HG02759 (cell line): Measurements from ENCODE around the gene SIPA1L3.

ENCODE experiments used
- ATAC-seq: cut with Tn5 transposase; IDR thresholded peaks from one replicate; pipeline ENCODE4 v1.9.1; 2021; ENCODE audit warnings: mild to moderate bottlenecking, moderate library complexity; ENCODE audit not compliant: unreplicated experiment

The SIPA1L3 gene

DNA sequence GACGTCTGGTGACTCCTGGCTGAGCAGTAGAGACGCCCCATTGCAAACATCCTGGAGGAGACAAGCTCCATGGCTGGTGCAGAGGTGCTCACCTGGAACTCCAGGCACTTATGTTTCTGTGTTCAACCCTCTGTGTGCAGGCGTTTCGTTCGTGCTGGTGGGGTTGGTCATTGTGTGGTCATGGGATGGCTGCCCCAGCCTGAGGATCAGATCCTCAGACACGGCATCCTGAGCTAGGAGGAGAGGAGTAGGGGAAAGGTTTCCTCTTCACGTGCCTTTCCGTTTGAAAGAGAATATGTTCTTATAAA lies 87.8 kb downstream of the SIPA1L3 start:
- ATAC-seq: no peak

DNA sequence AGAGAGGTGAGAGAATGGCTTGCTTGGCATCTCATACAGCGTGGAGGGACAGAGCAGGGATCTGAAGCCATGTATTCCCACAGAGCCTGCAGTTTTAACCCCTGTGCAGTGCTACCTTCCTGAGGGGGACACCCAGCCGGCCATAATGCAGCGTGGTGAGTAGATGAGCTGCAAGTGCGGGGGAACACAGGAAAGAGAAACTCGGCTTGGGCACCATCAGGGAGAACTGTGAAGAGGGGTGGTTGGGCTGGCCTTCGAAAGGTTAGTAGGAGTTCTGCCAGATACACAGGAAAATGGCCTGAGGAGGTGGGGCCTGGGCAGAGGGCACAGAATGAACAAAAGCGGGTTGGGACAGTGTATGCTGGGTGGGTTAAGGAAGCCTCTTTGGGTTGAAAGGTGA lies 88.3 kb downstream of the SIPA1L3 start:
- ATAC-seq: no peak

DNA sequence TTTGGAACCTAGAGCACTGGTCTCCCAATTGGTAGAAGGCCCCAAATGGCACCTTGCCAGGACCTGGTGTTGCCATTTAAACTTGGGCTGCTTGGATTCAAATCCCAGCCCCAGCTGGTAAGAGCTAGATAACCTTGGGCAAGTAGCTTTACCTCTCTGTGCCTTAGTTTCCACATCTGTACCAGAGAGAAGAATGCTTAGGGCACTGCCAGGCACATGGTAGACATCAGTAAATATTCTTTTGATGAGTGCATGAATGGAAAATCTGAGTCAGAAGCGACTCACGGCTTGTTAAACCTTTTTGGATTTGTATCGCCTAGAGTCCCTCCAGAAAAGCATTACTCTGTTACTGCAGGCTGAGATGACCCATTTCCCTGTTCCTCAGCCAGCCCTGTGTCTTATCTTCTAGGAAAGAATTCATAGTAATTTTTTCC lies 90.9 kb downstream of the SIPA1L3 start:
- no peak for ATAC-seq

DNA sequence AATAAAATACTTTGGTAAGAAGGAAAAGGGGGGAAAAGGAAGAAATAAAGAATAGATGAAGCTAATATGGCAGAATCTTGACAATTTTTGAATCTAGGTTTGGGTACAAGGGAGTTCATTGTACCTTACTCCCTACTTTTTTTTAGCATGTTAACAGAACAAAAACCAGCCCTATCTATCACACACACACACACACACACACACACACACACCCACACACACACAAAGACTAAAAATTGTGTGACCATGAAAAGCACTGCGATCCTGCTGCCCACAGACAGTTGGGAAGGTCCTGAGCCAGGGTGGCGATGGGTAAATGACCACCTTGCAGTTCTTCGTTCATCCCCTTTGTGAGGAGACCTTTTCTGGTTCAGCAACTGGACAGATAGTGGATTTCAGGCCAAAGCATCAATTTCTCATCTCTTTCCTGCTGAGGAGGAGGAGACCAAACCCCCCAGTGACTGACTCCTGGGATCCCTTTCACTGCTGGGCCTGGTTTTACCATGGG lies 91.8 kb downstream of the SIPA1L3 start:
- ATAC-seq: no peak

DNA sequence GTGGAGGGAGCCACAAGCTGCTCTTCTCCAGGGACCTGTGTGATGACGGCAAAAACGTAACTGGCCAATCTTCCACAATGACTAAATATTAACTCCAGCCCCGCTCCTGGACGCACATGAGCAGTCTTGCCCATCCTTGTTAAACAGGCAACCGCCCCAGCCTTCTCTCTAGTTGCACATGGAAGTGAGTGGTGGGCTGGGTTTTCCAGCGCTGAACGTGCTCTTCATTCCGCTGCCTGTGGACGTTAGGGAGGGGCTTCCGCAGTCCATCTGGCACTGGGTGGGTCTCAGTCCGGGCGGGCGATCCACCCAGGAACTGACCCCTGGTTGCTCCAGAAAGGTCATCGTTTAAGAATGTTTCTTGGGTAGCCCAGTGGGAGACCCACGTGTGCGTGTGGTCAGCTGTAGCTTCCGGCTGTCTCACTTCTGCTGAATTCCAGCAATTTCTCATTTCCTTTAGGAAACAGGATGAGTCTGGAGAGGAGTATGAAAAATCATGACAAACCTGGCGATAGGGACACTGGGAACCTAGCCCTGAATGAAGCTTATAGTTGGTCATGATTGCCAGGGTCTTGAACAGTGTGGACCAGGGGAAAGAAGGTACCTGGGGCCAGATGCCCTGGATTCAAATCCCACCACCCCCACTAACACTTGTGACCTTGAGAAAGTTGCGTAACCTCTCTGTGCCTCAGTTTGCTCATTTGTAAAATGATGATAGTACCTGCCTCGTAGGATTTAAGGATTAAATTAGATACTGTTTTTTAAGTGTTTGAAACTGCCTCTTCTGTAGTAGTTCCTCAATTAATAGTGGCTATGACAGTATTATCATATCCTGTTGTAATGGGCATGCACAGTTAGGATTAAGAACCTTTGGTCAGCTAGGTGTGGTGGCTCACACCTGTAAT lies 92.6 kb downstream of the SIPA1L3 start:
- ATAC-seq: no peak

DNA sequence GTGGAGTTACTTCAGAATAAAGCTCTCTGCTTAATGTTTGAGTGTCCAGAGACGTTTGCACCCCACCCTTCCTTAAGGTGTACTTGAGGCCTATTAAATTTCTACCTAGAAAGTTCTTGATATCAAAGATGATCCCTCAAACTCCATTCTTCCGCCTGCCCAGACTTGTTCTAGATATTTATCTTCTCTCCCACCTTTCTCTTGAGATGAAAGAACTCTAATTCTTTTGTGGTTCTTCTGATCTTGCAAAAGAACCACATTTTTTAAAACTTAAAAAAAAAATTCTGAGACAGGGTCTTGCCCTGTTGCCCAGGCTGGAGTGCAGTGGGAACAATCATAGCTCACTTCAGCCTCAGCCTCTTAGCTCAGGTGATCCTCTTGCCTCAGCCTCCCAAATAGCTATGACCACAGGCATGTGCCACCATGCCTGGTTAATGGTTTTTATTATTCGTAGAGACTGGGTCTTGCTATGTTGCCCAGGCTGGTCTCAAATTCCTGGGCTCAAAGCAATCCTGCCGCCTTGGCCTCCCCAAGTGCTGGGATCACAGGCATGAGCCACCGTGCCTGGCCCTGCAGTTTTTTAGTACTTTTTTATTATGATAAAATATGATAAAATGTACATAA lies 94.3 kb downstream of the SIPA1L3 start:
- ATAC-seq: no peak

DNA sequence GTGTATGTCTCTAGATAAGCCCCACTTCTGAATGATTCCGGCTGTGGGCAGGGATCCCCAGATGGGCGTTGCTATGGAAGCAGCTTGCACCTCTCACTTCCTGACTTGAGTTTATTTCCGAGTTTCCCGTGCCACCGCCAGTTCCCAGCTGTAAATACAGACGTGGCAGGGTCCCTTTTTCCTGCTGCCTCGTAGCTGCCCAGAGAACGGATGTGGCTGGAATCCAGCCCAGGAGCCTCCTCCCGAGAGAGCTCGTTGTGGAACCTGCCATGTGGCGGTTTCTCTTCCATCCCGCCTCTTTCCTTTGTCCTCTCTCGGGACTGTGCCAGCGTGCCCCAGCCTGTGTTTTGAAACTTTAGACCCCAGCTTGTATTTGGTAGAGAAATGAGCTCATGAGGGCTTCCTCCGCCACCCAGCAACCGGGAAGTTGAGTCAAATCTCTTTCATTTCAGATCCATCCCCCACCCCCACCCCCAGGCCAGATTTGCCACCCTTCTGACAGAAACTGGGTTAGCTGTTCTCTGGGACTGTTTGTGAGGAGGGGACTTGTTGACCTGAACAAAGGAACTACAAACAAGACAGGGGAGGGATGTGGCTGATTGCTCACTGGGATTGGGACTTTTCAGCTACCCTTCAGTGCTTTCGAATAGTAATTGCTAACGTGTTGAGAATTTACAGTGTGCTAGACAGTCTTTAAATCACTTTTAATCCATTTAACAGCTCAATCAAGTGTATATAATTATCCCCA lies 96.6 kb downstream of the SIPA1L3 start:
- ATAC-seq: no peak

DNA sequence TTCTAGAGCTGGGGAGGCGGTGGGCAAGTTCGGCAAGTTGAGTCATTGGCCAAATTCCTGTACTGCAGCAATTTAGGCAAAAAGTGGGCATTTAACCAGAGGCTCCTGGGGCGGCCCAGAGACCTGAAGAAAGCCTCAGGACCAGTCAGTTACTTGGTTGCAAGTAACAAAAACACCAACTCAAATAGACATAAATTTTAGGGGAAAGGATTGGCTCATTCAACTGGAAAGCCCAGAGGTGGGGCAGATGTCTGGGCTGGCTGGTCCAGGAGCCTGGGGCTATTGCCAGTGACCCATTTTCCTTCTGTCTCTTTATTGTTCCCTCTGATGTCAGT lies 97.1 kb downstream of the SIPA1L3 start:
- ATAC-seq: peak; percentile 6

DNA sequence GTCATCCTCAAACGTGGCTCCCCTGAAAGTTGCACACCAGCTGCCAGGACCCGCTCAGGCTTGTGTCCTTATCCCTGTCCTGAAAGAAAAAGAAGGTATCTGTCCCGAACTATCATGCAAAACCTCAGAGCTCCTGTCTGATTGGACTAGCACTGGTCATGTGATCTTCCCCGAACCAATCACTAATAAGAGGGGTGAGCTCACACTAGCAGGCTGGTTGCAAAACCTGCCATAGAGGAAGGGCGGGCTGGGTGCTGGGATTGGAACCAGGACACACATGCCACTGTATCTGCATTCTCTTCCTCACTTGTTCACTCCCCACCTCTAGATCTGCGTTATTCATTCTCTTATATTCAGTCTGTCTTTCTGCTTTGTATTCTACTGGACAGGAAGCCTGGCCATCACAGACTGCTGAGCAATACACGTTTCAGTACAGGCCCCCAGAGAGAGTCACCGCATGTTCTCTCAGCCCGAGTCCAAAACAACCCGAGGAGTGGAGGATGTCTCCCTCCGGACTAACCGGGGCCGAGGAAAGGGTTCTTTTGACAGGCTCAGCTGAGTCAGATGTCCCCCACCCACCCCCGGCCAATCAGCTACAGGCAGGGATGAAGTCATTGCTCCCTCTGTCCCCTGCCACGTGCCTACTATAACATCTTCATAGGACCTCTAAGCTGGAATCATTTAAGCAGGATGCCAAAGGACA lies 97.7 kb downstream of the SIPA1L3 start:
- peak; percentile 69 for ATAC-seq

DNA sequence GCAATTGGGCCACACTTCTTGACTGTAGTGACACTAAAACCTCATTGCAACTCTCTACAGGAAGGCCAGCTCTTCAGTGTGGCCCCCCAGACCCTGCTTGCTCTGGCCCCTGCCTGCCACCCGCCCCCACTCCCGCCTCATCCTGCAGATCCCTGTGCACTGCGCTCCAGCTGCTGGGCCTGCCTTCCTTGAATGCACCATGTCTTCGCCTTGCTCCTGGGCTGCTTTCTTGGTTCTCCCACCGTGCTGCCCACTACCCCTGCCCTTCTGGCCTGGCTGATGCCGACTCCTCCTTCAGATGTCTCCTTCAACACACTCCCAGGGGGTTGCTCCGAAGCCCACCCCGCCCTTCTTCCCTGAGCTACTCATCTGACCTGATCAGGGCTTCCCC lies 98.2 kb downstream of the SIPA1L3 start:
- ATAC-seq: no peak

DNA sequence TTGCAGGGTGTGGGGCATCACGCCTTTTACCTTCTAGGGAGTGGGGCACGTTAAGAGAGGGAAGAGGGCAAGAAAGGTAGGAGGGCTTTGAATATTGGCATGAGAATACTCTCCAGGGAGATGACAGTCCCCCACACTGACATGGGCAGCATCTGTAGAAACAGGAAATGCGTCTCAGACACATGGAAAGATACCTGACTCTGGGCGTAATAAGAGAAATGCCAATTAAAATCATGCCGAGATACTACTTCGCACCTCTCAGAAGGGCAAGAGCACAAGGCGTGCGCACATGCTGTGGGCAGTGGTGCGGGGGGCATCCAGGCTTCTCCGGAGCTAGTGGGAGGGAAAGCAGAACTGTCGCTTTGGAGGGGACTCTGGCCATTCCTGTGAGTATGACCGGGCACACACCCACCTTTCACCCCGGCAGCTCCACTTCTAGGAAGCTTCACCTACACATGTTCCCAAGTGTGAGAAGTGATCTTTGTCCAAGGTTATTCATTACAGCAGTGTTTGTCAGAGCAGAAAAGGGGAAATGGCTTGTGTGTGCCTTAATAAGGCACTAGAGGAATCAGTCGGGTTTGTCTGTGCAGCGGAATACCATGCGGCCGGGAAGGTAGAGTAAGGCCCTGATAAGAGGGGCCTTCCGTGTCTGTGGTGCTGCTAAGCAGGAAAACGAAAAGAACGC lies 99.5 kb downstream of the SIPA1L3 start:
- no peak for ATAC-seq

DNA sequence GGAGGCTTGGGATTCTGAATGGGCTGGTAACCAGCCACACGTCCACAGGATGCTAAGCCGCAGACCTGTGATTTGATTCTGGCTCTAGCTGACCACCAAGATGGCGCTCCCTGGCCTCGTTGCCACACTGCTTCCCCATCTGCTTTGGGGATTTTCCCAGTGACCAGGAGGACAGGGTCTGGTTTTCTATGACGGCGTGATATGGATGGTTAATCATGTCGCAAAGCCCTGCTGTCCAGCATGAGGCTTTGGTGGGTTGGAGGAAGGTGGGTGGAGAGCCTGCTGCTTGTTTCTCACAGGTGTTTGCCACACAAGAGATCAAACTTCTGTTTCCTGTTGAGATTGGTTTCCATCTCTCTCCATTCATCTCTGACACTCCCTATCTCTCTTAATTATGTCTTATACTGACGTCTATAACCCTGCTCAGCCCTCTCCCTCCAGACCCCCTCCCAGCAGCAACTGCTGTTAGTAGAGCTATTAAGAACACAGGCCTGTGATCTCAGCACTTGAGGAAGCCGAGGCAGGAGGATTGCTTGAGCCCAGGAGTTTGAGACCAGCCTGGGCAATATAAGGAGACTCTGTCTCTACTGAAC lies 102.7 kb downstream of the SIPA1L3 start:
- no peak for ATAC-seq

DNA sequence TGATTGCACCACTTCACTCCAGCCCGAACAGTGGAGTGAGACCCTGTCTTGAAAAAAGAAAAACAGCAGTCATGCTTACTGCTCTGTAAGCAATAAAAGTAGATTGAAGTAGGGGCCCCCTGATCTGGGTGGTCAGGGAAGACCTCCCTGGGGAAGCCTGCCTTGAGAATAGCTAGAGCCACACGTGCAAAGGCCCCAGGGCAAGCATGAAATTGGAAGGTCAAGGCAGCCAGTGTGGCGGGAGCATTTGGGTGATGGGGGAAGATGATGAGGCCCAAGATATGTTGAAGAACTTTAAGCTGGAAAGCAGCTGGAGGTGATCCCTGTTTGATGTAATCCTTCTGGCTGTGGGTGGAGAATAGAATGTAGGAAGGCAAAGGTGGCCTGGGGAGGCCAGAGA lies 104.4 kb downstream of the SIPA1L3 start:
- no peak for ATAC-seq

DNA sequence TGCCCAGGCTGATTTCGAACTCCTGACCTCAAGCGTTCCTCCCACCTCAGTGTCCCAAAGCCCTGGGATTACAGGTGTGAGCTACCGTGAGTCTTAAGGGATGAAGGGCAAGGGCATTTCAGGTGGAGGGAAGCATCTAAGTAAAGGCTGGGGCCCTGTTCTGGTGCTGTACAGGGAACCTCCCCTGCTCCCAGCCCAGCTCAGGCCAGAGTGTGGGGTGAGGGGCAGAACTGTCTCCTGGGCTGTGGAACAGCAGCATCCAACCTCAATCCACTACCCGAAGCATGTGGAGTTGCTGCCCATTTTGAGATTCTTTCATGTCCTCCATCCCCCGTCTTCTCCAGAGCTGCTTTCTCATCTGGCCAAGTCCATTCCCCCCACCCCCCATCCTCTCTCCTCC lies 105.3 kb downstream of the SIPA1L3 start:
- no peak for ATAC-seq

DNA sequence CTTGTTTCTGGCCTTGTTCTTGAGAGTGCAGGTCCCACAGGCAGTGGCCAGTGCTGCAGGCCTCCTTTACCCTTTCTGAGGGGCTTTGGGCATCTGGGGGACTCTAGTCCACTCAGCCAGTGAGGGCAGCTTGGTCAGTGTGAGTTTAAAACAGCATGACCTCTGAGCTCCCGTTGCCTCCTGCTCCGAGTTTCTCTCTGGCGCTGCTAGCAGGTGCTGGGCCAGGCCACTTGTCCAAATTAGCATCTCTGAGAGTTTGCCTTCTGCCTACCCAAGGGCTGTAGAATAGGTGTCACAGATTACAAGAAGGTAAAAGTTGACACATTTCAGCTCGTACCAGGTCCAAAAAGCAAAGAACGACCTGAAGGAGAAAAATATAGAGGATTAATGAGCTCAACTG lies 105.9 kb downstream of the SIPA1L3 start:
- ATAC-seq: no peak

DNA sequence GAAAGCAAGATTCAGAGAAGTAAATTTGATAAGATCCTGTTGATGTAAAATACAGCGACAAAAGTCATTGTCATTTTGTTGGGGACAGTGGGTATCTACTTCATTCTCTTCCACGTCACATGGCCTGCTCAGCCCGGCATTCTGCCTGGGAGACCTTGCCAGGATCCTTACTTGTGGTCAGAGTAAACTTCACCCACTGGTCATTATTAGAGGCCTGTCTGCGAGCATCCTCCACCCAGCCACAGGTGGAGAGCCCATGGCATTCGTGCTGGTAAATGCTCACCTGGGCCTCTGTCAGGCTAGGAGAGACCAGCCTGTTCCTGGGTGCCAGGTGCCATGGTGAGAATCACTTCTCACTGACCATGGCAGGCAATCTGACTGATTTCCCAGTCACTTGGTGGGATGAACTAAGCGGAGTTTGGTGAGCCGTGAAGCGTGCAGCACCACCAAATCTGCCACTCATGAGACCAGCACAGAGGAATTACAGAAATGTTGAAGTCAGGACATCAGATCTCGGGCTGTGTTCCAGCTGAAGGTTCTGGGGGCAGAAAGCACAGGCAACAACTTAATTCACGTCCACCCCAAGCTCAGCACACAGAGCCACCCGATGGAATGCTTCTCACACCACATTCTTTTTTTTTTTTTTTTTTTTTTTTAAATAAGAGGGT lies 107.0 kb downstream of the SIPA1L3 start:
- ATAC-seq: no peak

DNA sequence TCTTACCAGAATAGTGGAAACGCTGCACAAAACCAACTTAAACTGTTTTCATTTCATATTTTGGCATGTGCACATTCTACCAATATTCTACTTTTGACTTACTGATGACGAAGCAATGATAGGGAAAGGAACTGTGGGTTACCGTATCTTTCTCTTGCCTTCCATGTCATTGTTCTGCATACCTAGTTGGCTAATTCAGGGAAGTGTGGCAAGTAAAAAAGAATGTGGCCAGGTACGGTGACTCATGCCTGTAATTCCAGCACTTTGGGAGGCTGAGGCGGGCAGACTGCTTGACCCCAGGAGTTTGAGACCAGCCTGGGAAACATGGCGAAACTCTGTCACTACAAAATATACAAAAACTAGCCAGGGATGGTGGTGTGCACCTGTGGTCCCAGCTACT lies 108.2 kb downstream of the SIPA1L3 start:
- no peak for ATAC-seq

DNA sequence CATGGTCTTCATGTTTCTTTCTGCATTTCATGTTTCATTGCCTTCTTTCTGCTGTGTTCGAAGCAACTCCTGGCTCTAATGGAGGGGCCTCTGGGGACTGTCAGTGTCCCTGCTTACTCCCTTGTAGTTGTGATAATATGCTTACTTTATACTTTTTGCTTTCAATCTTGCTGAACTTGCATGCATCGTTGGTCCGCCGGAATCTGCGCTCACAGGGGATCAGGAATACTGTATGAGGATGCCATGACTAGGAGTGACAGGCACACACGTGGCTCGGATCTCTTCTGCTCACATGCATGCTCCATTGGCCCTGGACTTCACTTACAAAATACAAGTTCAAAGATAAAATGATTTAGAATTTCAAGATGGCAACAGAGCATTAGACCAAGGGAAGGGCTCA lies 108.8 kb downstream of the SIPA1L3 start:
- no peak for ATAC-seq

DNA sequence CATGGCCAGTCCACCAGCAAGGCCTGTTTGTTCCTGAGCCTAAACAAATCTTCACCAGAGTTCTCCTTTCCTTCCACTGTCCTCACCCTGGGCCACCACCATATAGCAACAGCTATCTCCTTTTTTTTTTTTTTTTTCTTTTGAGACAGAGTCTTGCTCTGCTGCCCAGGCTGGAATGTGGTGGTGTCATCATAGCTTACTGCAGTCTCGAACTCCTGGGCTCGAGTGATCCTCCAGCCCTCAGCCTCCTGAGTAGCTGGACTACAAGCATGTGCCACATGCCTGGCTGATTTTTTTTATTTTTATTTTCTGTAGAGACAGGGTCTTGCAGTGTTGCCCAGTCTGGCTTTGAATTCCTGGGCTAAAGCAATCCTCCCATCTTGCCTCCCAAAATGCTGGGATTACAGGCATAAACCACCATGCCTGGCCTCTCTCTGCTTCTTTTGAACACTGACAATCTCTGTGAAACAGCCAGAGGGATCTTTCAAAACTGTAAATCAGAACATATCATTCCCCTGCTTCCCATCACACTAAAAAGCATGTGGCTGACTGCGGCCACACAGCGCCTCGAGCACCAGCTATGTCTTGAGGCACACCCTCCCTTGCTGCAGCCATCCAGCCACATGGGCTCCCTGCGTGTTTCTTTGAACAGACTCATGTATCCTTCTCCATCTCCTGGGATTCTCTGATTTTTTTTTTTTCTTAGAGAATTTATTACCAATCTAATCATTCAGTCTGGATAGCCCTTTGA lies 110.6 kb downstream of the SIPA1L3 start:
- no peak for ATAC-seq
